Measurements from ENCODE around the gene MARCHF10. TPM values are rescaled to one million over a fixed set of nuclear protein-coding genes. Genes with fewer than 3 reads are reported as not detected.

Gene MARCHF10
- total RNA-seq, 1 experiment from 2014 or later = 0.11 TPM

DNA sequence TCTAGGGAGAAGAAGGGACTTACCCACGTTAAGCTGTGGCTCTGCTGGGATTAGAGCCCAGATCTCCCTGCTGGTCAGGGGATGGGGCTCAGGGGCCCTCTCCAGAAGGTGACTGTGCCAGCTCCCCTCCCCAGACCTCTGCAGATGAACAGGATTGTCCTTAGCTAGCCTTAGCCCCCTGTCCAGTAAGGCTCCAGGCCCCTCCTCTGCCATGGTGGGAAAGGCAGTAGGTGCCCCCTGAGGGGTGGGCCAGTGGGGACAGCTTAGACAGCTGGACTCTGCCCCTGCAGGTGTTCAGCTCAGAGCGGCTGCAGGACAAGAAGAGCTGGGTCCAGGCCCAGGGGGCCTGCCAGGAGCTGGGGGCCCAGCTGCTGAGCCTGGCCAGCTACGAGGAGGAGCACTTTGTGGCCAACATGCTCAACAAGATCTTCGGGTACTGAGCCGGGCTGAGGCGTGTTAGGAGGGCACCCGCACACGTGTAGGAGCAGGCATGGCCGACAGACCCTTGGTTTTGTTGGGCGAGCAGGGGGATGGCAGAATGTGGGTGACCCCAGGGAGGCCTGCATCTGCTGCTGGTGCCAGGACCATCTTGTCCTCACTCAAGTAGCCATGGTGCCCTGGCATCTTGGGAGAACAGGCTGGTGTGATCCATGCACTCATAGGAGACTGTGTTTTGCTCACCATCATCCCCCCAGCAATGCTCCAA, 129.7 kb downstream of the MARCHF10 start:
- DNase-seq (ENCODE audit: low read depth) = no peak

DNA sequence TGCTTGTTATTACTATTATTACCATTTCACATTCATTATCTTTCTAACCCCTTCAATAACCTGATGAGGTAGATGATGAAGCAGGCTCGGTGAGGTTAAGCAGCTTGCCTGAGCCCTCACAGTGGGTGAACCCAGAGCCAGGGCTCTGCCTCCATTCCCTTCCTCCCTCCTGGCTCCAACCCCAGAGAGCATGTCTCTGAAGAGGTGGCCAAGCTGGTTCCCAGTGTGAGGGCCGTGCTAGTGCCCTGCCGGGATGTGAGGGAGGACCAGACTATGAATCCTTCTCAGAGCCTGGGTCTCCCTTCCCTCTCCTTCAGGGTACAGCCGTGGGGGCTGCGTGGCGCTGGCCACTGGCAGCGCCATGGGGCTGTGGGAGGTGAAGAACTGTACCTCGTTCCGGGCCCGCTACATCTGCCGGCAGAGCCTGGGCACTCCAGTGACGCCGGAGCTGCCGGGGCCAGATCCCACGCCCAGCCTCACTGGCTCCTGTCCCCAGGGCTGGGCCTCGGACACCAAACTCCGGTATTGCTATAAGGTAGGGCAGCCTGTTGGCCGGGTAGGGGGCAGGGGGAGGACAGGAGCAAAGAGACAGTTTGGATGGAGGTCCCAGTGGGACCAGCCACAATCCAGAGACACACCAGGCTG, 131.0 kb downstream of the MARCHF10 start:
- no peak for DNase-seq (ENCODE audit: low read depth)

GRCh38 chr17:62676231-62676943, 131.7 kb downstream of the MARCHF10 start:
- DNase-seq (ENCODE audit: low read depth) = no peak

DNA sequence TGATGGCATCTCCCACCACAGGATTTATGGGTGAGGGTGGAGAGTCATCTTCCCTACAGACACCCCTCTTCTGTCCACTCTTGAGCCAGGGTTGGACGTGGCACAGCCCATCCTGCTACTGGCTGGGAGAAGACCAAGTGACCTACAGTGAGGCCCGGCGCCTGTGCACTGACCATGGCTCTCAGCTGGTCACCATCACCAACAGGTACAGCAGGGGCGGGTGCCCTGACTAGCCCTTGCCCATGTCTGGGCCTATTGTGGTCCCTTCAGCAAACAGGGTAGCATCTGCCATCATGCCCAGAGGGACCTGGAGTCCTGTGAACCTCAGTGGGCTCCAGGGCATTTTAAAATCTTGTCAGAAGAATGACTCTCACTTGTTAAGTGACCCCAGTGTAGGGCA, 132.4 kb downstream of the MARCHF10 start:
- DNase-seq (ENCODE audit: low read depth) = no peak

DNA sequence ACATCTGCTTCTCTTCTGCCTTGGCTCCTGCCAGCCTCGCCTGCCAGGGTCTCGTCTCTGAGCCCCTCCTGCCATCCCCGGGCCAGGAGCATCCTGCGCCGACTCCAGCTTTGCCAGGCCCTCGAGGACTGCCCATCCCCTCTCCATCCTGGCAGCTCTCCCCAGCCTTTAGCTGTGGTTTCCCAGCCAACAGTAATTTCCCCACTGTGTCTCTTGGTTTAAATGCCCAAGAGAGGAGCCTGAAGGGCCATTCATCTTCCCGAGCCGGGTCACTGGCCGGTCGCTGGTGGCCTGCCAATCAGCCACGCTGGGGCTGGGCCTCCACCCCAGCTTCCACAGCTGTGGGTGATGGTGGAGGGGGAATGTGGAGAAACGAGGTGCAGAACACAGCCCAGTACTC, 132.9 kb downstream of the MARCHF10 start:
- DNase-seq (ENCODE audit: low read depth) = no peak

DNA sequence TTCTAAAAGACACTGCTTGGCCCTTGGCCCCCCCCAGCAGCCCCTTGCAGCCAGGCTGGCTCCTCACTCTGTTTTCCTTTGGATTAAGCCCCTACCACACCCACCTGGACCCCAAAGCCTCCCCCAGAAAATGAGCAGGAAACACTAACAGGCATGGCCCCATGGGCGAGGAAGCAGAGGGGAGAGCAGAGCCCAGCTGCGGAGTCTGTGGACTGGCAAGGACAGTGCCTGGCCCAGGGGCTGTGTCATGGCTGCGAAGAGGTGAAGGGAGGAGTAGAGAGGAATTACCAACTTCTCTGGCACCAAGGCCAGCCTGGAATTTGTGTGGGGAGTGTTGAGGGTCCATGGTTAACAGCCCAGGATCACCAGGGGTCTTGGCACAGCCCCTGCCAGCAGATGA, 133.3 kb downstream of the MARCHF10 start:
- DNase-seq (ENCODE audit: low read depth) = no peak

- DNase-seq (ENCODE audit: low read depth) = no peak
Measured at GRCh38 chr17:62674363-62674739, 133.8 kb downstream of the MARCHF10 start.

- DNase-seq (ENCODE audit: low read depth) = no peak
Measured at GRCh38 chr17:62673614-62674362, 134.3 kb downstream of the MARCHF10 start.

DNA sequence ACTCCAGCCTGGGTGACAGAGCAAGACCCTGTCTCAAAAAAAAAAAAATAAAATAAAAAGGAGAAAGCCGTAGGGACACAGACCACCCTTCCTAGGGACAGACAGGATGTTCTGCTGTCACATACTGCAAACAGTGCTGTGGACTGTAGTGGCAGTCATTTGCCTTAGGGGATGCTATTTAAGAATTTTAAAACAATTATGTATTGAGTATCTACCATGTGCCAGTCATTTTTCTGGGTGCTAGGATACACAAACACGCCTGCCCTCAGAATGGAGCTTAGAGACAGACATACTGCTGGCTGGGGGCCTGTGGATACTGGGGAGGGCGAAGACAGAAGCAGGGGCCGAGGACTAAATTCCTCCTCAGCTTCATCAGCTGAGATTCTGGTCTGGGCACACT, 135.2 kb downstream of the MARCHF10 start:
- DNase-seq (ENCODE audit: low read depth) = no peak

- no peak for DNase-seq (ENCODE audit: low read depth)
Measured at GRCh38 chr17:62671553-62671952, 136.6 kb downstream of the MARCHF10 start.

DNA sequence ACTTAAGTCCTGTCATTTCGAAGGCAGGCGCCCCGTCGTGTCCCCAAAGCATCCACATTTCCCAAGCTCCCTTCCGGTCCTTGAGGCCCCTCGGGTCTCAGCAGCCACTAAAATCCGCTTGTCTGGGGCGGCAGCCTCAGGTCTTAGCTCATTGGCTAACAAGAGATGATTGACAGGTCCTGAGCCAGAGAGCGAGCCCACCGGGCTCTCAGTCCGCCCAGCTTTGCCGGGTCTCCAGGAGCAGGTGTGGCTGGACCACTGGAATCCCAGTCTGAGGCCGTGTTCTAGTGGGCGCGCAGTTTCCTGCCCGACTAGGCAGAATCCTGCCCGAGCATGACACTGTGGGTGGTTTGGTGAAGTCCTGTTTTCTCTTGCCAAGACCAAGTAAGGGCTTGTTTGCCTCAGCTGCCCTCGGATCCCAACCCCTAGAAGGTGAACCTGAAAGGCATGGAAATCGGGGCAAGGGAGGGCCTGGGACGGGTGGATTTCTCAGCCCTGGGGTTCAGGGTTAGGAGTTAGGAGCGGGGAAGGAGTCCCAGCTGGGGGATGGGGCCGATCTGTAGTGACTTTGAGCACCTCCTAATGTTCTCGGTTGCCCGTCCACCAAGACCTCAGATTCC, 137.8 kb downstream of the MARCHF10 start:
- DNase-seq (ENCODE audit: low read depth) = no peak

GRCh38 chr17:62668091-62668804, 139.9 kb downstream of the MARCHF10 start:
- DNase-seq (ENCODE audit: low read depth) = peak; percentile 68

GRCh38 chr17:62666801-62667591, 141.1 kb downstream of the MARCHF10 start:
- no peak for DNase-seq (ENCODE audit: low read depth)

GRCh38 chr17:62666061-62666800, 141.9 kb downstream of the MARCHF10 start:
- no peak for DNase-seq (ENCODE audit: low read depth)

GRCh38 chr17:62665599-62665998, 142.5 kb downstream of the MARCHF10 start:
- DNase-seq (ENCODE audit: low read depth) = no peak

GRCh38 chr17:62664336-62665120, 143.6 kb downstream of the MARCHF10 start:
- no peak for DNase-seq (ENCODE audit: low read depth)

- DNase-seq (ENCODE audit: low read depth) = no peak
Measured at GRCh38 chr17:62663304-62663703, 144.8 kb downstream of the MARCHF10 start.

GRCh38 chr17:62662855-62663254, 145.3 kb downstream of the MARCHF10 start:
- no peak for DNase-seq (ENCODE audit: low read depth)

DNA sequence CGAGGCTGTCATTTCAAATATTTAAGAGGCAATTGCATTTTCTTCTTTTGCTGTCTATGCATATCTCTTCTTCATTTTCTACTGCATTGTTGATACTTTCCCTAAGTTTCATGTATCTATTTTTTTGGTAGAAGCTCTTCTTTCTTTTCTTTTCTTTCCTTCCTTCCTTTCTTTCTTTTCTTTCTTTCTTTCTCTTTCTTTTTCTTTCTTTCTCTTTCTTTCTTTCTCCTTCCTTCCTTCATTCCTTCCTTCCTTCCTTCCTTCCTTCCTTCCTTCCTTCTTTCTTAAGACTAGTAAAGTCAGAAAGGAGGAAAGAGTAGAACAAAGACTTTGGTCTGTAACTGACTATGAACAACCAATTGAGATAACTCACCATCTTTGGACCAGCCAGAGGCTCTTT, 146.8 kb downstream of the MARCHF10 start:
- DNase-seq (ENCODE audit: low read depth) = no peak

Data from LHCN-M2 (cell line).